ENCODE measurements around the gene MEGF8. TPM values are rescaled to one million over a fixed set of nuclear protein-coding genes. Genes with fewer than 3 reads are reported as not detected.

The MEGF8 gene
- total and polyA plus RNA-seq, 2 donors (not counting 3 experiments of a cell fraction or from before 2014, with no cell fraction given), result 20.6 to 39.6 TPM

- ChIA-PET CTCF (interaction anchor here (1.4 to 2.2 kb wide), 3 partner anchors 8 to 29 kb away, joined by 4 to 14 read pairs (median 4); no protein-coding TSS in a partner anchor), POLR2A (interaction anchor here (0.6 kb wide), 1 partner anchor 1238 kb away, joined by 4 read pairs; no protein-coding TSS in a partner anchor)
- FAIRE-seq (no peak), DNase-seq (ENCODE audit: low read depth, low spot score) (no peak)
- BruUV-seq (replicated peaks), result no TSS peak
- Histone ChIP-seq H3K4me1 (ENCODE audit: control insufficient read depth, extremely low read depth, insufficient read depth, low read length) (no peaks in the 10 kb centered on the region), H3K9ac (replicated peaks; ENCODE audit: extremely low read depth, insufficient read depth, low read length) (no peak overlapping the region), H3K36me3 (ENCODE audit: control insufficient read depth in 2 of 2, extremely low read depth in 1 of 2, insufficient read depth in 2 of 2, low read length in 2 of 2) (no peaks in the 10 kb centered on the region), H2AFZ (ENCODE audit: low read depth, low read length) (no peak overlapping the region), H3K4me2 (ENCODE audit: insufficient read depth, low read length) (no peak overlapping the region), H3K79me2 (ENCODE audit: control insufficient read depth, insufficient read depth, low read length) (no peaks in the 10 kb centered on the region), H3K9me3 (replicated peaks; ENCODE audit: control insufficient read depth, insufficient read depth, low read length) (no peaks in the 10 kb centered on the region), H3K27ac (ENCODE audit: insufficient read depth, low read depth, low read length) (no peak overlapping the region), H3K27me3 (ENCODE audit: control insufficient read depth in 2 of 2, insufficient read depth in 2 of 2, low read length in 2 of 2) (no peaks in the 10 kb centered on the region), H3K9me1 (replicated peaks; ENCODE audit: control insufficient read depth, extremely low read depth, insufficient read depth, low read length) (no peaks in the 10 kb centered on the region), H3K4me3 (replicated peaks in 1 of 3; ENCODE audit: insufficient read depth in 1 of 3, low read depth in 1 of 3, low read length in 3 of 3) (no peak overlapping the region), H4K20me1 (replicated peaks; ENCODE audit: control insufficient read depth, extremely low read depth, insufficient read depth, low read length) (no peaks in the 10 kb centered on the region)
- no peak for TF ChIP-seq MAX (IDR thresholded peaks at IDR 0.05; ENCODE audit: insufficient read depth, insufficient read length)
- TF ChIP-seq POLR2A (IDR thresholded peaks at IDR 0.05; ENCODE audit: low read depth, low read length), result no peak
- TF ChIP-seq EZH2 (IDR thresholded peaks at IDR 0.05; ENCODE audit: borderline replicate concordance, low read depth, low read length, severe bottlenecking), result no peak
- TF ChIP-seq CTCF (IDR thresholded peaks at IDR 0.05; ENCODE audit: extremely low read depth in 1 of 2, insufficient read depth in 1 of 2, low read depth in 1 of 2, low read length in 2 of 2), result no peak
- TF ChIP-seq MYC (IDR thresholded peaks at IDR 0.05; ENCODE audit: low read depth, low read length), result no peak
- TF ChIP-seq FOS (IDR thresholded peaks at IDR 0.05; ENCODE audit: borderline replicate concordance, insufficient read depth, low read length), result no peak
- TF ChIP-seq POLR2AphosphoS5 (IDR thresholded peaks at IDR 0.05; ENCODE audit: insufficient read depth, low read depth, low read length), result no peak
- TF ChIP-seq GATA2 (IDR thresholded peaks at IDR 0.05; ENCODE audit: insufficient read depth, insufficient read length, low read depth, low read length), result no peak
- intact Hi-C loops (cut with micrococcal nuclease) (no loop called here), dilution Hi-C loops (cut with MboI; ENCODE audit: extremely low pct_ligation_motif_present, low sequenced_read_pairs) (no loop called here)
Observed at GRCh38 chr19:42411581-42412178, 86.2 kb downstream of the MEGF8 start.

Measured in endothelial cell of umbilical vein (primary cell).